Mononuclear cell (primary cell): Measurements from ENCODE around the gene VN1R2. TPM values are rescaled to one million over a fixed set of nuclear protein-coding genes. Genes with fewer than 3 reads are reported as not detected.
"Not testable (repeated sequence)": the region's sequence is repeated elsewhere in the genome, so short reads cannot be mapped to it uniquely, and the experiment has no call there.

Source experiments
- H3K27me3 ChIP-seq: 2 replicates; pipeline ENCODE4 v1.6.0; 2011; ENCODE audit warnings: low read length, control low read depth; ENCODE audit not compliant: insufficient read depth
- H3K4me1 ChIP-seq: 2 replicates; pipeline ENCODE4 v1.5.1; 2011; ENCODE audit warnings: mild to moderate bottlenecking, low read length, control low read depth; ENCODE audit not compliant: insufficient read depth
- H3K4me3 ChIP-seq: 2 replicates; pipeline ENCODE4 v1.5.1; 2011; ENCODE audit warnings: mild to moderate bottlenecking, low read length, moderate library complexity
- H3K9me3 ChIP-seq: 2 replicates; pipeline ENCODE4 v1.5.1; 2011; ENCODE audit warnings: low read depth, mild to moderate bottlenecking, control low read depth, low read length
- total RNA-seq: library from RNA; depleted of rRNA; stranded (reverse); fragments of >200 nt; gene quantifications from one replicate; pipeline ENCODE4 v1.2.3, GENCODE V29; 2012

Gene VN1R2
- not detected for total RNA-seq

- not testable (repeated sequence) for H3K4me1 ChIP-seq, H3K27me3 ChIP-seq, H3K4me3 ChIP-seq
- peaks cover 14% of the 10 kb centered on the region for H3K9me3 ChIP-seq
These were observed at the start of gene VN1R2 for GRCh38 chr19:53257715-53258342. VN1R2 (plus strand) TSS chr19:53258292; CDS start chr19:53258376, 84 bp downstream.

DNA sequence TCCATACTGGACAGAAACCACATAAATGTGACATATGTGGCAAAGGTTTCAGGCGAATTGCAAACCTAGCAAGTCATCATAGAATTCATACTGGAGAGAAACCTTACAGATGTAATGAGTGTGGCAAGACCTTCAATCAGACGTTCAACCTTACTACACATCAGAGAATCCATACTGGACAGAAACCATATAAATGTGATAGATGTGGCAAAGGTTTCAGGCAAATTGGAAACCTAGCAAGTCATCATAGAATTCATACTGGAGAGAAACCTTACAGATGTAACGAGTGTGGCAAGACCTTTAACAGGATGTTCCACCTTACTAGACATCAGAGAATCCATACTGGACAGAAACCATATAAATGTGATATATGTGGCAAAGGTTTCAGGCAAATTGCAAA, 46.5 kb upstream of the VN1R2 start:
- H3K4me1 ChIP-seq, H3K4me3 ChIP-seq, H3K27me3 ChIP-seq: not testable (repeated sequence)
- peaks cover 88% of the 10 kb centered on the region for H3K9me3 ChIP-seq

DNA sequence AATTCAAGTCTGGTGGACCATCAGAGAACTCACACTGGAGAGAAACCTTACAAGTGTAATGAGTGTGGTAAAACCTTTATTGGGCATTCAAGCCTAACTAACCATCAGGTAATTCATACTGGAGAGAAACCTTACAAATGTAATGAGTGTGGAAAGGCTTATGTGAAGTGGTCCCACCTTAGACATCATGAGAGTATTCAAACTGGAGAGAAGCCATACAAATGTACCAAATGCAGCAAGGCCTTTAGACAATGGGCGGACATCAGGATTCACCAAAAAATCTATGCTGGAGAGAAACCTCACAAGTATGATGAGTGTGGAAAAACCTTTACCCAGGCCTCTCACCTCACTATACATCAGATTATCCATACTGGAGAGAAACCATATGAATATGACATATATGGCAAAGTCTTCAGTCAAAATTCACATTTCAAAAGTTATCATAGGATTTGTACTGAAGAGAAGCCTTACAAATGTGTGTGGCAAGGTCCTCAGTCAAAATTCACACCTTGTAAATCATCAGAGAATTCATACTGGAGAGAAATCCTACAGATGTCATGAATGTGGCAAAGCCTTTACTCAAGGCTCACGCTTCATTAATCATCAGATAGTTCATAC, 45.3 kb upstream of the VN1R2 start:
- Histone ChIP-seq H3K4me3 (no peak overlapping the region), H3K27me3 (no peaks in the 10 kb centered on the region), H3K9me3 (peaks cover 89% of the 10 kb centered on the region), H3K4me1 (no peaks in the 10 kb centered on the region)

- not testable (repeated sequence) for H3K4me3 ChIP-seq, H3K27me3 ChIP-seq, H3K4me1 ChIP-seq
- peaks cover 40% of the 10 kb centered on the region for H3K9me3 ChIP-seq
These were observed 35.4 kb upstream of the VN1R2 start for GRCh38 chr19:53222716-53223115.

DNA sequence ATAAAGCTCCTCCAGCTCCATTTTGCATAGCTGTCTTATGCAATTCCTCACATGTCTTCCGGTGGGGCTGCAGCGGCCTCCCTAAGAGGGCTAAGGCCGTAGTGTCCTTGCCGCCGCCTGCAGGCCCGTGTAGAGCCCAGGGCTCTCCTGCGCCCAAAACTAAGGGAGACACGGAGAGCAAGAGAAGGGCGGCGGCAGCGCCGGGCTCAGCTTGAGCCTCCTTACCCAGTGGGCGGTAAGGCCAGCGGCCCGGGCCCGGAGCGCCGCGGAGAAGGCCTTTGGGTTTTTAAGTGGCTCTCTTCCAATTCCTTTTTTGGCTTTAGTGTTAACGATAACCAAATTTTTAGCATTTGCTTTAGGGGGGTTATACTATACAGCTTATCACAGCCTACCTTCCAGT, 33.5 kb upstream of the VN1R2 start:
- H3K27me3 ChIP-seq: no peaks in the 10 kb centered on the region
- peaks cover 40% of the 10 kb centered on the region for H3K9me3 ChIP-seq
- H3K4me1 ChIP-seq: no peaks in the 10 kb centered on the region
- H3K4me3 ChIP-seq: no peak overlapping the region

GRCh38 chr19:53237114-53237777, 20.8 kb upstream of the VN1R2 start:
- Histone ChIP-seq H3K27me3 (no peaks in the 10 kb centered on the region), H3K9me3 (peaks cover 84% of the 10 kb centered on the region), H3K4me3 (no peak overlapping the region), H3K4me1 (no peaks in the 10 kb centered on the region)

DNA sequence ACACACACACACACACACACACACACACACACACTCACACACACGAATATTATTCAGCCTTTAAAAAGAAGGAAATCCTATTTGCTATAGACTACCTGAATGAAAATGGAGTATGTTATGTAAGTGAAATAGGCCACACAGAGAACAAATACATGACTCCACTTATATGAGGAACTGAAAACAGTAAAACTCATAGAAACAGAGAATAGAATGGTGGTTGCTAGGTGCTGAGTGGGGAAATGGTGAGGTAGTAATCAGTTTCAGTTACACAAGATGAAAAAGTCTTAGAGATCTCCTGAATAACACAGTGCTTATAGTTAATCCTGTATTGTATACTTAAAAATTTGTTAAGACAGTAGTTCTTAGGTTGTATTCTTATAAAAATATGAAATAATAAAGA, 11.6 kb upstream of the VN1R2 start:
- Histone ChIP-seq H3K4me1 (no peaks in the 10 kb centered on the region), H3K4me3 (no peak overlapping the region), H3K27me3 (no peaks in the 10 kb centered on the region), H3K9me3 (peaks cover 76% of the 10 kb centered on the region)

- peaks cover 36% of the 10 kb centered on the region for H3K9me3 ChIP-seq
- peak within 1 kb of the TSS; percentile 73 for H3K4me3 ChIP-seq
- H3K4me1 ChIP-seq: peaks cover 9% of the 10 kb centered on the region
- H3K27me3 ChIP-seq: no peaks in the 10 kb centered on the region
These were observed 3.4 kb upstream of the VN1R2 start, which contains the start of gene ZNF677 for GRCh38 chr19:53254411-53255341. ZNF677 (minus strand) TSS chr19:53254873; CDS start chr19:53251550, 3,323 bp downstream.

- not testable (repeated sequence) for H3K27me3 ChIP-seq
These were observed 9.5 kb downstream of the VN1R2 start, which contains the start of gene VN1R4 for GRCh38 chr19:53267623-53268022. VN1R4 (minus strand) TSS chr19:53267723; CDS start chr19:53267665, 58 bp downstream.

DNA sequence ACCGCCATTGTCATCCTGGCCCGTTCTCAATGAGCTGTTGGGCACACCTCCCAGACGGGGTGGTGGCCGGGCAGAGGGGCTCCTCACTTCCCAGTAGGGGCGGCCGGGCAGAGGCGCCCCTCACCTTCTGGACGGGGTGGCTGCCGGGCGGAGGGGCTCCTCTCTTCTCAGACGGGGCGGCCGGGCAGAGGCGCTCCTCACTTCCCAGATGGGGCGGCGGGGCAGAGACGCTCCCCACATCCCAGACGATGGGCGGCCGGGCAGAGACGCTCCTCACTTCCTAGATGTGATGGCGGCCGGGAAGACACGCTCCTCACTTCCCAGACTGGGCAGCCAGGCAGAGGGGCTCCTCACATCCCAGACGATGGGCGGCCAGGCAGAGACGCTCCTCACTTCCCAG, 11.8 kb downstream of the VN1R2 start:
- H3K27me3 ChIP-seq, H3K9me3 ChIP-seq: not testable (repeated sequence)

More at GRCh38 chr19:53267623-53268022, 9.5 kb downstream of the VN1R2 start, which contains the start of gene VN1R4:
- peaks cover 12% of the 10 kb centered on the region for H3K9me3 ChIP-seq
- not testable (repeated sequence) for H3K4me3 ChIP-seq, H3K4me1 ChIP-seq

DNA sequence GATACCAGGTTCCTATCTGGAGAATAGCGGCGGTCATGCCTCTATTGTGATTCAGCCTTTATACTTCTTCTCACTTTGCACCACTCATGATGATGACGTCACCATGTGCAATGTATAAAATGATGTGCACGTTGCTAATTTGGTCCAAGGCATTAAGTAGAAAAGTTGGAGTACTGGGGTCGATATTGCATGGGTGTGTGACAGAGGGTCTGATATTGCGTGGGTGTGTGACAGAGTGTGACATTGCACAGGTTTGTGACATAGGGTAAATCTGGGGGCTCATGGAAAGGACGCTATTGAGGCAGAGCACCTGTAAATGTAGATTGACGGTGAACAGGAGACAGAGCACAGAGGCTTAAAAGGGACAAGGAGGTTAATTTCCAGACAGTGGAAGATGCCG, 14.0 kb downstream of the VN1R2 start:
- no peaks in the 10 kb centered on the region for H3K4me1 ChIP-seq
- H3K27me3 ChIP-seq: no peaks in the 10 kb centered on the region
- no peak overlapping the region for H3K4me3 ChIP-seq
- no peaks in the 10 kb centered on the region for H3K9me3 ChIP-seq

More for the DNA sequence above, 11.8 kb downstream of the VN1R2 start:
- H3K4me1 ChIP-seq, H3K4me3 ChIP-seq: not testable (repeated sequence)

GRCh38 chr19:53275480-53275879, 17.4 kb downstream of the VN1R2 start:
- Histone ChIP-seq H3K27me3 (no peaks in the 10 kb centered on the region), H3K4me3 (no peak overlapping the region), H3K9me3 (no peaks in the 10 kb centered on the region), H3K4me1 (no peaks in the 10 kb centered on the region)

GRCh38 chr19:53281947-53282346, 23.9 kb downstream of the VN1R2 start:
- not testable (repeated sequence) for H3K27me3 ChIP-seq, H3K9me3 ChIP-seq, H3K4me3 ChIP-seq, H3K4me1 ChIP-seq

DNA sequence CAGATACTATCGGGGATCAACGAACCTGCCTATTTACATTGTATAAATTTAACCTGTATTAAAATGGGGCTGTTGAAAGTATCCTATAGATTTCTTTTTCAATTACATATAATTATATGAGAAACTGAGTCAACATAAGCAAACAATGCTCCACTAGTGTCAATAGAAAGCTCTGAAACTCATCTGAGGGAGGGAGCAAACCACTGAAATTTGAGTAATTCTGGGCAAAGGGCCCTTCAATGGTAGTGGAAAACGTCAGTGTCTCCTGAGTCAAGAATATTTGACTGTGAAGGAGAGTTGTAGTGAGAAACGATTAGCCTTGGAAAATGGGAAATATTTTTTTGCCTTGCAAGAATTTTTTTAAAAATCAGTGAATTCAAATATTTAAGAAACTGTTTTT, 27.0 kb downstream of the VN1R2 start:
- H3K4me1 ChIP-seq: no peaks in the 10 kb centered on the region
- no peaks in the 10 kb centered on the region for H3K9me3 ChIP-seq
- no peak overlapping the region for H3K4me3 ChIP-seq
- H3K27me3 ChIP-seq: no peaks in the 10 kb centered on the region
